Osteoblast (primary cell): Measurements from ENCODE around the gene NPBWR2. TPM values are rescaled to one million over a fixed set of nuclear protein-coding genes. Genes with fewer than 3 reads are reported as not detected.

Source experiments
- DNase-seq: peaks from one replicate; pipeline ENCODE4 v3.0.0; 2011; ENCODE audit warnings: low spot score, mixed read lengths; ENCODE audit not compliant: insufficient read length; ENCODE audit errors: missing footprints
- H2AFZ ChIP-seq: 2 replicates; pipeline ENCODE4 v1.6.0; 2011; ENCODE audit warnings: mild to moderate bottlenecking, low read length
- H3K27ac ChIP-seq: 2 replicates; pipeline ENCODE4 v1.5.1; 2011; ENCODE audit warnings: mild to moderate bottlenecking, low read depth, low read length, moderate library complexity
- H3K27me3 ChIP-seq: 2 replicates; pipeline ENCODE4 v1.6.0; 2012; ENCODE audit warnings: mild to moderate bottlenecking, control low read depth, inconsistent platforms, low read length, moderate library complexity; ENCODE audit not compliant: insufficient read depth
- H3K36me3 ChIP-seq: 2 replicates; pipeline ENCODE4 v1.5.1; 2011; ENCODE audit warnings: mild to moderate bottlenecking, low read length, control low read depth, moderate library complexity; ENCODE audit not compliant: insufficient read depth
- H3K4me1 ChIP-seq: 2 replicates; pipeline ENCODE4 v1.5.1; 2011; ENCODE audit warnings: mild to moderate bottlenecking, low read length, control low read depth, moderate library complexity; ENCODE audit not compliant: insufficient read depth
- H3K4me2 ChIP-seq: 2 replicates; pipeline ENCODE4 v1.6.0; 2011; ENCODE audit warnings: mild to moderate bottlenecking, low read length; ENCODE audit not compliant: insufficient read depth
- H3K4me3 ChIP-seq: fragments of 200-600 bp; sonication (generic); 3 replicates; pipeline ENCODE4 v1.5.1; 2012; ENCODE audit warnings: mild to moderate bottlenecking, low read length, inconsistent platforms; ENCODE audit not compliant: insufficient read depth
- H3K79me2 ChIP-seq: 2 replicates; pipeline ENCODE4 v1.6.0; 2012; ENCODE audit warnings: mild to moderate bottlenecking, low read length, control low read depth, inconsistent platforms; ENCODE audit not compliant: insufficient read depth
- H3K9me3 ChIP-seq: 2 replicates; pipeline ENCODE4 v1.5.1; 2011; ENCODE audit warnings: low read depth, low read length, control low read depth
- H4K20me1 ChIP-seq: 2 replicates; pipeline ENCODE4 v1.6.0; 2012; ENCODE audit warnings: mild to moderate bottlenecking, low read length, control low read depth; ENCODE audit not compliant: insufficient read depth
- CTCF ChIP-seq: IDR thresholded peaks from 2 replicates; pipeline ENCODE4 v1.5.1; 2011; ENCODE audit warnings: mild to moderate bottlenecking, low read depth, low read length, moderate library complexity; ENCODE audit errors: extremely low read depth
- total RNA-seq: library from RNA; depleted of rRNA; stranded (reverse); fragments of >200 nt; gene quantifications from 2 replicates; pipeline ENCODE4 v1.2.3, GENCODE V29; 2012

The NPBWR2 gene
- total RNA-seq, 1 donor: not detected

- Histone ChIP-seq H3K9me3 (no peaks in the 10 kb centered on the region), H3K4me2 (no peak overlapping the region), H2AFZ (no peak overlapping the region), H3K27ac (no peak overlapping the region), H4K20me1 (no peaks in the 10 kb centered on the region), H3K4me3 (no peak overlapping the region), H3K4me1 (no peaks in the 10 kb centered on the region), H3K27me3 (peaks cover 6% of the 10 kb centered on the region), H3K36me3 (no peaks in the 10 kb centered on the region), H3K79me2 (no peaks in the 10 kb centered on the region)
- TF ChIP-seq CTCF: no peak
- peak; percentile 88 for DNase-seq
These were observed 47.4 kb upstream of the NPBWR2 start for GRCh38 chr20:64154590-64155257.

DNA sequence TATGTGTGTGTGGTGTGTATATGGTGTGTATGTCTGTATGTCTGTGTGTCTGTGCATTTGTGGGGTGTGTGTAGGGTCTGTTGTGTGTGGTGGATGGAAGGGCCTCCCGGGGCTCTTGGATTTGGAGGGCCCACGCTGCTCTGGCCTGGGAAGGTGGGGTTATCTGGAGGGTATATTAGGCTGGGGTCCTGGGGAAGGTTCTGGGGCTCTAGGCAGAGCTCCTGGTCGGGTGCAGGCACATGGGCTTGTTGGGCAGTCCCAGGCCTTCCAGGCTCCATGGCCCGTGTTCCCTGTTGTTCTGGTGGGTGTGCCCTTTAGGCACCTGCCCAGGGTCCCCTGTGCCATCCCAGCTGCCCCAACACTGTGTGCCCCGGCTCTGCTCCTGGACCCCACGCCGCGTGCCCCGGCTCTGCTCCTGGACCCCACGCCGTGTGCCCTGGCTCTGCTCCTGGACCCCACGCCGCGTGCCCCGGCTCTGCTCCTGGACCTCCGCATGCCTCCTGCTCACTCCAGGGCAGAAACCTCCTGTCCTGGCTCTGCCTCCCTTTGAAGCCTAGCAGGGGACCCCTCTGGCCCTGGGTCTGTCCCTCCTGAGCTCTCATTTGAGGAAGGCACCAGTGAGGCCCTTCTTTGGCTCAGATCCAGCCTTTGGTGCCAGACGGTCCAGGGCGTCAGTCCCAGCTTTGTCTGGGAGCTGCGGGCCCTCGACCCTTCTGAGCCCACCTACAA is 46.7 kb upstream of the NPBWR2 start:
- Histone ChIP-seq H3K27me3 (no peaks in the 10 kb centered on the region), H3K4me3 (no peak overlapping the region), H3K36me3 (no peaks in the 10 kb centered on the region), H3K4me2 (no peak overlapping the region), H3K9me3 (no peaks in the 10 kb centered on the region), H4K20me1 (peaks cover 4% of the 10 kb centered on the region), H3K79me2 (no peaks in the 10 kb centered on the region), H3K27ac (no peak overlapping the region), H3K4me1 (no peaks in the 10 kb centered on the region), H2AFZ (no peak overlapping the region)
- peak; percentile 53 for DNase-seq
- TF ChIP-seq CTCF: no peak

GRCh38 chr20:64153410-64153809 is 46.0 kb upstream of the NPBWR2 start:
- no peak for DNase-seq

More at GRCh38 chr20:64153410-64153809, 46.0 kb upstream of the NPBWR2 start:
- no peaks in the 10 kb centered on the region for H3K36me3 ChIP-seq
- no peak overlapping the region for H3K4me2 ChIP-seq
- H3K4me3 ChIP-seq: no peak overlapping the region
- H3K27ac ChIP-seq: no peak overlapping the region
- no peak for TF ChIP-seq CTCF
- H4K20me1 ChIP-seq: peaks cover 4% of the 10 kb centered on the region
- H3K27me3 ChIP-seq: no peaks in the 10 kb centered on the region
- H3K4me1 ChIP-seq: no peaks in the 10 kb centered on the region
- no peaks in the 10 kb centered on the region for H3K9me3 ChIP-seq
- no peaks in the 10 kb centered on the region for H3K79me2 ChIP-seq
- no peak overlapping the region for H2AFZ ChIP-seq
